Activated CD8-positive, alpha-beta memory T cell treated with anti-CD3 and anti-CD28 coated beads, Interleukin-2, amount 50 U/mL, for 24 hours (primary cell): Measurements from ENCODE around the gene ANKMY1.
"Not testable (repeated sequence)": the region's sequence is repeated elsewhere in the genome, so short reads cannot be mapped to it uniquely, and the experiment has no call there.

Experiments used
- DNase-seq: peaks from one replicate; pipeline ENCODE4 v3.0.0-alpha.2; 2020; ENCODE audit errors: extremely low read depth

Gene ANKMY1

DNA sequence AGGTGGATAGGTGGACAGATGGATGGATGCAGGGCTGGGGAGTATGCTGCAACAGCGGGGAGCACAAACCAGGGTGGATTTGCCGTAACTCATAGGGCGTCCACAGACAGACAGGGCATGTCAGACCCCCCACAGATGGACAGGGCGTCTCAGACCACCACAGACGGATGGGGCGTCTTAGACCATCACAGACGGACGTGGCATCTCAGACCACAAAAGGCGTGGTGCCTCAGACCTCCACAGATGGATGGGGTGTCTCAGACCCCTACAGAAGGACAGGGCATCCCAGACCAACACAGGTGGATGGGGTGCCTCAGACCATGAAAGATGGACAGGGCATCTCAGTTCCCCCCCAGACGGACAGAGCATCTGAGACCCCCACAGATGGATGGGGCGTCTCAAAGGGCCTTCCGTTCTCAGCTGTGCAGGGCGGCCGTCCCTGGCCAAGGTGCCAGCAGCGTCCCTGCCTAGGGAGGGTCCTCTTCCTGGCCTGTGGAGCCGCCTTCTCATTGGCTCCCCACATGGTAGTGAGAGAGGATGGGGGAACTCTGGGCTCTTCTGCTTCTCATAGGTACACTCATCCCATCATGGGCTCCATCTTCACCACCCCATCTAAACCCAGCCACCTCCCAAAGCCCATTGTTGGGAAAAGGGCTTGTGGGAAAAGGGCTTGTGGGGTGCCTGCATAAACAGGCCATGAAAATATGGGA is 2.1 kb downstream of the ANKMY1 start:
- no peak for DNase-seq

DNA sequence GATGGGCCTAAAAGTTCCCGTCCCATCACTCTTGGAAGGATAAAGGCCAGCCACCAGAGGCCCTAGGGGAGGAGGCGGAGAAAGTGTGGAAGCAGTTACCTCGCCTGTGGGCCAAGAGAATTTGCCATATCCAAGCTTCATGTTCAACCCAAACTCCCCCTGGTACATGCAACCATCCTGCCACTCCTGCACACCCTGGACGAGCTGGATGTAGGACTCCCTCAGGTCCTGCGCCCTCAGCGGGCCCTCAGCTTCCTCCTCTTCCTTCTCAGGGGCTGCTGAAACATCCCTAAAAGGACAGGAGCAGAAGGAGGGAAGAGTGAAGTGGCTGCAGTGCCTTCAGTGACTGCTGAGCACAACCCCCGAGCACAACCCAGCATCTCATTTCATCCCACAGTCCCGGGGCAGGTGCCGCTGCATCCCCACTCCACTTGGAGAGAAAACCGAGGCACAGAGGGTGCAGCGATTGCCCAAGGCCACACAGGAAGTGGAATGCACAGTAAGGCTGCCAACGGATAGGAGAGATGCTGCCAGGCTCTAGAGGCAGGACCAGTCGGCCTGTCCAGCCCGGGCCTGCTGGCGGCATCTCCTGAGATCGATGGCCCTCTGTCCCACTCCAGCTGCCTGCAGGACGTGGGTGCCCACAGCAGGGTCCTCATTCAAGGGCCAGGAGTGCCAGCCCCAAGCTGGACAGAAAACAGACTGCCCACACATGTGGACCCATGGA is 2.9 kb downstream of the ANKMY1 start:
- no peak for DNase-seq

DNA sequence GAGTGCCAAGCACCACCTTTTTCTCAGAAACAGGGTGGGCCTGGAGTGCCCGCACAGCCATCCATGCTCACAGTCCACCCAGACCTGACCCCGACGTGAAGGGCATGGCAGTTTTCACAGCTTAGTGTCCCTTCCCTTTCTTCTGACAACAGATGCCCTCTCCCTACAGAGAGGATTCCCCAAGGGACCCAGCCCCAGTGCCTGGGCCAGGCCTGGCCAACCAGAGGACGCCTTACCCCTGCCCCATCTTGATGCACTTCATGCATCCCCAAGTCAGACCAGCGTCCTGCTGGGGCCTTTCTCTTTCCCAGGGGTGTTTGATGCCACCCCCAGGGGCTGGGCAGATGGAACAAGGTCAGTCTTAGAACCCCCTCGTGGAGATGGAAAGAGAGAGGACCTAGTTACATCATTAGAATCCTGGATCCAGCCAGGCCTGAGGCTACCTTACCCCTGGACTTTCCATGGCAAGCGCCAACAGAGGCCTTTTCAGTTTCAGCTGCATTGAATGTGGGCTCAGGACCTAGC is 3.8 kb downstream of the ANKMY1 start:
- DNase-seq: no peak

DNA sequence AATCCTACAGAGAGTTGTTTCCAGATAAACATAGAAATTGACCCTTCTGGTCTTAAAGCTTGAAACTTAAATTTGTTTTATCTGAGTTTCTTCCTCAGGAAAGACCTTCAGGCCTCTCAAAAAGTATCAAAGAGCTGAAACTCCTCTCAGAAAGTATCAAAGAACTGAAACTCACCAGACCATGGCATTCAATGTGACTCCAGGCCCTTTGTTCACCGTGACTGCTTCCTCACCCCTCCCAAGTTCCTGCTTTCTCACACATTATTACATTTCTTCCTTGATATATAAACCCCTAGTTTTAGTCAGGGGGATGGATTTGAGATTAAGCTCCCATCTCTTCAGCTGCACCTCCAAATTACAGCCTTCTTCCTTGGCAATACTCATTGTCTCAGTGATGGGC is 6.0 kb downstream of the ANKMY1 start:
- no peak for DNase-seq

DNA sequence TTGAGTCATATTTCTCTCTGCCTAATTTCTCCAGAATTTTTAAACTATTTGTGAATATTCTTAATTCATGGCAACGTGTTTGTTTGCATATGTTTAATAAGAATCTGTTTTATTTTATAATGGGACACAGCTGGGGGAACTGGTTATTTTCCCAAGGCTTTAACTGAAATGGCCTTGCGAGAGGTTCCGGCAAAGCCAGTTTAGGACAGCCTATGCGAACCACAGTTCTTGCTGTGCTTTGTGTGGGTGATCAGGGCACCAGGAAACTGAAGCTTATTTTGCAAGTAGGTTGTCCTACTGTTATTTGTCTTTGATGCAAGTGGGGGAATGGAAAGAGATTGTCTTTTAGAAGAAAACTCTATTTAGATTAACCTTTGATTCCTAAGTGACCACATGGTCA is 6.5 kb downstream of the ANKMY1 start:
- no peak for DNase-seq

DNA sequence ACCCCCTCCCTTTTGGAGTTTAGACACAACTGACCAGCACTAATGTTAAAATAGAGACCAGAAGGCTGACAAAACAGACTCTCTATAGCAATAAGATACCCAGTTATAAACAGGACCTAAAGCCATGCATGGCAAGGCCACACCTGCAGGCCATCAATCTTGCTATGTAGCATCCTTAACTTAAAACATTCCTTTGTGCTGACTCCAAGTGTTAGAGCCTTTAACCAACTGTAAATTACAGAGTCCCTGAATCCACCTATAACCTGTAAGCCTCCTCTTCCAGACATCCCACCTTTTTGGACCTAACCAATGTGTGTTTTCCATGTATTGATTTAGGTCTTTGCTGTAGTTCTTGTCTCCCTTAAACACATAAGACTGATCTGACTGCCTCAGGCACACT is 17.9 kb downstream of the ANKMY1 start:
- no peak for DNase-seq

DNA sequence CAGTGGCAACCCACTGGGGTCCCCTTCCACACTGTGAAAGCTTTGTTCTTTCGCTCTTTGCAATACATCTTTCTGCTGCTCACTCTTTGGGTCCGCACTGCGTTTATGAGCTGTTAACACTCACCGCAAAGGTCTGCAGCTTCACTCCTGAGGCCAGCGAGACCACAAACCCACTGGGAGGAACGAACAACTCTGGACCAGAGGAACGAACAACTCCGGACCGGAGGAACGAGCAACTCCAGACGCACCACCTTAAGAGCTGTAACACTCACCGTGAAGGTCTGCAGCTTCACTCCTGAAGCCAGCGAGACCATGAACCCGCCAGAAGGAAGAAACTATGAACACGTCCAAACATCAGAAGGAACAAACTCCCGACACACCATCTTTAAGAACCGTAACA is 18.7 kb downstream of the ANKMY1 start:
- not testable (repeated sequence) for DNase-seq

DNA sequence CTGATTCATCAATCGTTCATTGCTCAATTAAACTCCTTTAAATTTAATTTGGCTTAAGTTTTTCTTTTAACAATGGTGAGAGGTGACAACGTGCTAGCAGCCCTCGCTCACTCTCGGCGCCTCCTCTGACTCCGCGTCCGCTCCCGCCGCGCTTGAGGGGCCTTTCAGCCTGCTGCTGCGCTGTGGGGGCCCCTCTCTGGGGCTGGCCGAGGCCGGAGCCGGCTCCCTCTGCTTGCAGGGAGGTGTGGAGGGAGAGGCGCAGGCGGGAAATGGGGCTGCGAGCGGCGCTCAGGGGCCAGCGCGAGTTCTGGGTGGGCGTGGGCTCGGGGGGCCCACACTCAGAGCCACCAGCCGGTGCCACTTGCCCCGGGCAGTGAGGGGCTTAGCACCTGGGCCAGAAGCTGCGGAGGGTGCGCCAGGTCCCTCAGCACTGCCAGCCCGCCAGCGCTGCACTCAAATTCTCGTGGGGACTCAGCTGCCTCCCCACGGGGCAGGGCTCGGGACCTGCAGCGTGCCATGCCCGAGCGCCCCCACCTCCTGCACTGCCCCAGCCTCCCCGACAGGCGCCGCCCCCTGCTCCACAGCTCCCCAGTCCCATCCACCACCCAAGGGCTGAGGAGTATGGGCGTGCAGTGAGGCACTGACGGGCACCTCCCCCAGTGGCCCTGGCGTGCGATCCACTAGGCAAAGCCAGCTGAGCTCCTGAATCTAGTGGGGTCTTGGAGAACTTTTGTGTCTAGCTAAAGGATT is 19.6 kb downstream of the ANKMY1 start:
- DNase-seq: no peak

DNA sequence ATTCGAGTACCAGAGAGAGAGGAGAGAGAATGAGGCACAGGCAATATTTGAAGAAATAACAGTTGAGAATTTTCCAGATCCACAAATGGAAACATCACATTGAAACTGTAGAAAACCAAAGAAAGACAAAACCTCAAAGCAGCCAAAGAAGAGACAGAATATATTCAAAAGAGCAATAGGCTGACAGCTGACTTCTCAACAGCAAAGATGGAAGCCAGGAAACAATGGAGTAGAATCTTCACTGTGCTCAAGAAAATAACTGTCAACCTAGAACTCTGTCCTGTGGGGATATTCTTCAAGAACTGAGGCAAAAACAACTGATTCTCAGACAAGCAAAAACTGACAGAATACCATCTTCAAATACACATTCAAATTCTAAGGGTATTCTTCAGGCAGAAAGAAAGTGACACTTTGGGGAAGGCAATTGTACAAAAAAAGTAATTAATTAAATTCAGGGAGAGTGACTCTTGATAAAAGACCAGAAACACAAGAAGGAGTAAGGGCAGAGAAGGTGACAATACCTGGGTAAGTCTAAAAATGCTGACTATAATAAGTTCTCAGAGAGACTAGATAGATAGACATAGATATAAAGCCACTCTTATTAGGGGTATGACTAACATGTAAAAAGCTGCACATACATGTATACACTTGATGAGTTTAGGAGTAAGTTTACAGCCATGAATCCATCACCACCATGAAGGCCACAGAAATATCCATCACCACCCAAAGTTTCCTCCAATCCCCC is 25.6 kb downstream of the ANKMY1 start:
- no peak for DNase-seq

DNA sequence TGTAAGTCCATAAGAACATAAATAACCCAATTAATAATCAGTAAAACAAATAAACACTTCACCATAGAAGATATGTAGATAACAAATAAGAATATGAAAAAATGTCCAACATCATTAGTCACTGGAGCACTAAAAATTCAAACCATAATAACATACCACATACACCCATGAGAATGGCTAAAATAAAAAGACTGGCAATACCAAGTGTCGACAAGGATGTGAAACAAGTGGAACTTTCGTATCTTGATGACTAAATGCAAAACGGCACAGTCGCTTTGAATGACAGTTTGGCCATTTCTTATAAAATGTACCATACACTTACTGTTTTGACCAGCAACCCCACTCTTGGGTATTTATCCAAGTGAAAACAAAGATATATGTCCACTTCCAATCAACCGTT is 26.8 kb downstream of the ANKMY1 start:
- DNase-seq: no peak

DNA sequence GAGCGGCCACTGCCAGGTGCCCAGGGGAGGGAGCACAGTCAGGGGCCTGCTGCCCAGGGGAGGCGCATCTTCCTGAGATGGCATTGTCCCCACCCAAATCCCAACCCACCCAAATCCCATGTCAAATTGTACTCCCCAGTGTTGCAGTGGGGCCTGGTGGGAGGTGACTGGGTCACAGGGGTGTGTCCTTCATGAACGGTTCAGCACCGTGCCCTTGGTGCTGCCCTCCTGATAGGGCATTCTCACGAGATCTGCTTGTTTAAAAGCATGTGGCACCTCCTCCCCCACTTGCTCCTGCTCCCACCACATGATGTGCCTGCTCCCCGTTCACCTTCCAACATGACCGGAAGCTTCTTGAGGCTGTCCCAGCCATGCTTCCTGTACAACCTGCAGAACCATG is 27.6 kb downstream of the ANKMY1 start:
- no peak for DNase-seq

DNA sequence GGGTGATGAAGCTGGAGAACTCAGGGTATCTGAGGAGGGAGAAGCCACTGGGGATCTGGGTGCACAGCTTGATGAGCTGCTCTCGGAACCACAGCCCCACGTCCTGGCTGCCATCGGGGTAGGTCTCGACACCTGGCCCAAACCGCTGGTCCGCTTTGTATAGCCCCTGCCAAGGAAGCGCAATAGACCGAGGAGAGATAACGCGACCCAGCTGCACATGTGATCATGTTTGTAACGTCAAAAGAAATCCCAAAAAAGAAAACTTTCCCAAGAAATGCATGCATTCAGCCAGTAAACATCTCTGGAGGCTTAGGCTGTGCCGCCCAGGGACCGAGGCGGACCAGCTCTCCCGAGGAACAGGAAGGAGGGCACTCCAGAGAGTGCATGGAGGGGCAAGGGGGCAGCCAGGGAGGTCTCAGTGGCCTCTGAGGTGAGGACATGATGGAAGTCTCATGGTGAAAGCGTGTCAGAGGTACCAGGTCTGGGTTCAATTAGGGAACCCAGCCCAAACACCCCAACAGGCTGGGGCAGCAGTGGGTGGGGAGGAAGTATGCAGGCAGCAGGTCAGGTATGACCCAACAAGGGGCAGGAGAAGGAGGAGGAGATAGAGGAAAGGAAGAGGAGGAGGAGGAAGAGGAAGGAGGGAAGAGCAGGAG is 28.3 kb downstream of the ANKMY1 start:
- DNase-seq: no peak

DNA sequence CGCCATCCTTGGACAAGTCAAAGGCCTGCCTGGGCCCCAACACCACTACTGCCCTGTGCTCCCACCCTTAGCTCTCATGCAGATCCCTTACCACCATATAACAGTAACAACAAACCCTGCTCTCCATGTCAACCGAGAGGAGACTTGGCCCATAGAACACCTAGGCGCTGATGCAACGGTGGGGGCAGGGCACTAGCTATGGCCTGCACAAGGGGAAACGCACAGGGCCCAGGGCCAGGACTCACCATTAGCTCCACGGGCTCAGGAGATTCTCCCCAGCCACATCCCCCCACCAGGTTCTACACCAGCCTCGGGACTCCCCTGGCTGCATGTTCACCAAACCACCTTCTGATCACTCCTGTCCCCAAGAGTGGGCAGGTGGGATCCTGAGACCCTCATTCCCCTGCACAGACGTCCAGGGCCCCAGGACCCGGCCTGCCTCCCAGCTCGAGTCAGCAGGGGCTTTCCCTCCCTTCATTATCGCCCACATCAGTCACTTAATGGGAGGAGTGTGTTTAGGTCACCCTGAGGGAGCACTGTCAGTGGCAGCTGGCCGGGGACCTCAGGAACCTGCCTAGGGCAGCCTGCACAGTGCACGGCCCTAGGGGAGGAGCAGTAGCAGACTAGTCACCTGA is 29.3 kb downstream of the ANKMY1 start:
- DNase-seq: no peak

DNA sequence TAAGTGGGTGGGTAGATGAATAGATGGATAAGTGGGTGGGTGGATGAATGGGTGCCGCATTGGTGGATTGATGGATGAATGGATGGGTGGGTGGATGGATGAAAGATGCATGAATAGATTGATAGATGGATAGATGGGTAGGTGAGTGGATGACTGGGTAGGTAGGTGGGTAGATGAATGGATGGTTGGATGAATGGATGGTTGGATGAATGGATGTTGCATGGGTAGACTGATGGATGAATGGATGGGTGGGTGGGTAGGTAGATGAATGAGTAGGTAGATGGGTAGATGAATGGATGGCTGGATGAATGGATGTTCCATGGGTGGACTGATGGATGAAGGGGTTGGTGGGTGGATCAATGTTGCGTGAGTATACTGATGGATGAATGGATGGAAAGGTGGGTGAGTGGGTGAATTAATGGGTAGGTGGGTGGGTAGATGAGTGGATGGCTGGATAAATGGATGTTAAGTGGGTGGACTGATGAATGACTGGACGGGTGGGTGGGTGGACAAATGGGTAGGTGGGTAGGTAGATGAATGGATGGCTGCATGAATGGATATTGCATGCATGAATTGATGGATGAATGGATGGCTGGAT is 30.5 kb downstream of the ANKMY1 start:
- no peak for DNase-seq

DNA sequence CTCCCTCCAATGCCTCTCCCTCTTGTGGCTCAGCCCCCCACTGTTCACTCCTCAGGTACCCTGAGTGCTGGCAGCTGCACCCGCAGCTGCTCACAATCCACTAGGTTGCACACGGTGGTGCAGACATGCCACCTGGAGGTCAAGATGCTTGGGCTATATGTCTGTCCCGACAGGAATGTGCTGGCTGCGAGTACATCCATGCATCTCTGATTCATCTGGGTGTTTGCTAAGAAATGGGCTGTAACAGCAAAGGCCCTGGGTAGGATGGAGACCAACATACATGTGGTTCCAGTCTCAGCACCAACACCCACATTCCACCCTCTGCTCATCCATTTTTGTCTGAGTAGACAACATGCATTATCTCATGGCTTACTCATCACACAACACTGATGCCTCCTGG is 31.3 kb downstream of the ANKMY1 start:
- no peak for DNase-seq

DNA sequence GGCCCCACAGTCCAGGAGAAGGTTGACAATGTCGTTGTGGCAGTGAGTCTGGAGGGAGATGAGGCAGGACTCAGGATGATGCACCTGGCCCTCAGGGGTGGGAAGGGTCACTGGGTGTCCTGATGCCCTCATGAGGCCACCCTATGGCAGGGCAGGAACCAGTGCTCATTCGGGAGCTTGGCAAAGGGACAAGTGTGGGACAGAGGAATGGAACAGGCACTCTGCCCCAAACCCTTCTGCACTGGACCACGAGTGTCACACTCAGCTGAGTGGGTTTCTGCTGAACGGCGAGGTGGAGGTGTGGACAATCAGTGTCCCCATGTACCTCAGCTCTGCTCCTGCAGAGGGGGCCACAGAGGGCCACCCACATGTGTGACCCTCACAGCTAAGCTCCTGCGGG is 32.0 kb downstream of the ANKMY1 start:
- DNase-seq: no peak

DNA sequence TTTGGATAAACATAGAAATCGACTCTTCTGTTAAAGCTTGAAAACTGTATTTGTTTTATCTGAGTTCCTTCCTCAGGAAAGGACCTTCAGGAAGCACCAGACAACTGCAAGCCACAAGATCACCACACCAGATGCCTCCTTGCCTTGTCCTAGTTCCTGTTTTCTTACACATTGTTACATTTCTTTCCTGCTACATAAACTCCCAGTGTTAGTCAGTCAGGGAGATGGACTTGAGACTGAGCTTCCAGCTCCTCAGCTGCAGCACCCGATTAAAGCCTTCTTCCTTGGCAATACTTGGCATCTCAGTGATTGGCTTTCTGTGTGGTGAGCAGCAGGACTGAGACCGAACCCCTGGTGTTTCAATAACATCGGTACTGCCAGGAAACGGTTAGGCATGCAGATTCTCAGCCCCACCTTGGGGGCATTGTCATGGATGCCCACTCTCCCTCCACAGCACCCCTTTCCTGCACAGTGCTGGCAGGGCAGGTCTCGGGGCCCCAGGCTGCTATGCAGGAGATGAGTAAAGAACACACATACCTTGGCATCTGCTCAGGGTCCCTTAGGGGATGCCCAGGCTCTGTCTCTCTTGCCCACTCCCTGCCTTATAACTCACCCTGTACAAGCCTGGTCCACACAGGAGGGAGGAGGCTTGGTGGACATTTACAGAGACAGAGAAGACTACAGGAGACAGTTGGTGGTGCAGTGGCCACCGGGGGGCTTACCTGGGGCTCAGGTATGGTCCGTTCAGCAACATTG is 32.6 kb downstream of the ANKMY1 start:
- DNase-seq: no peak

DNA sequence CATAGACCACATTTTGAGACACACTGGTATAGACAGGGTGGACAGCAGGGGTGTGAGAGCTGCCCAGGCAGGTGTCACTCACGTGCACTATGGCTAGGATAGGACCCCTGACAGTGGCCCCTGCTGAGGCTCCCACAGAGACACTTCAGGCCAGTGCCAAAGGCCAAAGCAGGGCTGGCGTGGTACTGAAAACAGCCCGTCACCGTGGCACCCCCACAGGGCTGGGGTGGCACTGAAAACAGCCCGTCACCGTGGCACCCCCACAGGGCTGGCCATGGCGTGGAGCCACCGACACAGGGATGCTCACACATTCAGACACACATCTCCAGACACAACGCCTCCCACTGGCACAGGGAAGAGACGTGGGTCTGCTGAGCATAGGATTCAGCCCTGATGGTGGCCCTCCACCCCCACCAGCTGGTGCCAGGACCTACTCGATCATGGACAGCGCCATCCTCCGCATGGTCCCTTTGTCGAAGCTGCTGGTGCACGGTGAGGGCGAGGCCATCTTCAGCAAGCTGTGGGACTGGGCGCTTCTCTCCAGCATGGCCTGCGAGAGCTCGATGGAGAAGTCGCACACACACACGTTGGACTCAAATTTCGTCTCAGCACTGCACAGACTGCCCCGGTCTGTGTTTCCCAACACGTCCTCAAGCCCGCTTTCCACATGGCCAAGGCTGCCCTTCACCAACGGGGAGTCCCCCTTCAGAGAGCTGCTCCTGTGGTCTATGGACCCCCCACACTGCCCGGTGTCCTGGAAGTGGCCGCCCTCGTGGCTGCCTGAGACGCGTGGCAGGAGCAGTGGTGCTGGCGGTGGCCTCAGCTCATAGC is 34.1 kb downstream of the ANKMY1 start:
- no peak for DNase-seq

DNA sequence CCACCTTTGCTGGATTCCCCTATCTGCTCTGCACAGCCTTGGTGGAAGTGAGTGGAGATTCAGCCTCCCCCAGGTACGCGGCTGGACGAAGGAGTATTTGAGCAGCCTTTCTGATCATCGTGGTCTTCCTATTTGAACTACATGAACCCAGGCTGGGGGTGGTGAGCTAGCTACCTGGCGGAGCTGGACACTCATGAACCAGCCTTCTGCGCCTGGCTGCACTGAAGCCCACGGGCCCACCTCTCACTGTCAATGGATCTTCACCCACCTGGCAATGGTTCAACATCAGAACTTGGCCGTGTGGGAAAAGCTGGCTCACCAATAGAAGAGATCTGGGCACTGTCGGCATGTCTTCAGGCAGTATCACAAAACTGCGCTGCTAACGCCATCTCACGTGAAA is 35.4 kb downstream of the ANKMY1 start:
- no peak for DNase-seq
